H9 (cell line): Measurements from ENCODE around the gene APOBEC3G. TPM values are rescaled to one million over a fixed set of nuclear protein-coding genes. Genes with fewer than 3 reads are reported as not detected.
"Not testable (repeated sequence)": the region's sequence is repeated elsewhere in the genome, so short reads cannot be mapped to it uniquely, and the experiment has no call there.

ENCODE experiments used
- DNase-seq: peaks from one replicate; pipeline ENCODE4 v3.0.0-alpha.2; 2017
- H2AFZ ChIP-seq: one replicate; pipeline ENCODE4 v1.6.1; 2013; ENCODE audit warnings: mild to moderate bottlenecking, low read length, control low read depth, moderate library complexity
- H2AK5ac ChIP-seq: 2 replicates; pipeline ENCODE4 v1.6.1; 2013; ENCODE audit warnings: low read length, control low read depth, mixed read lengths; ENCODE audit not compliant: insufficient read length
- H2BK120ac ChIP-seq: one replicate; pipeline ENCODE4 v1.6.1; 2013; ENCODE audit warnings: low read depth, mild to moderate bottlenecking, low read length, control low read depth, inconsistent platforms; ENCODE audit not compliant: poor library complexity, severe bottlenecking
- H2BK12ac ChIP-seq: 2 replicates; pipeline ENCODE4 v1.6.1; 2013; ENCODE audit warnings: low read length, control low read depth, mixed read lengths, low read depth; ENCODE audit not compliant: insufficient read length
- H2BK15ac ChIP-seq: 2 replicates; pipeline ENCODE4 v1.6.1; 2013; ENCODE audit warnings: low read depth, low read length, control low read depth
- H2BK20ac ChIP-seq: one replicate; pipeline ENCODE4 v1.6.1; 2013; ENCODE audit warnings: low read depth, mild to moderate bottlenecking, low read length, control low read depth, inconsistent platforms; ENCODE audit not compliant: poor library complexity, severe bottlenecking
- H2BK5ac ChIP-seq: 2 replicates; pipeline ENCODE4 v1.6.1; 2013; ENCODE audit warnings: low read length, control low read depth, mixed read lengths; ENCODE audit not compliant: insufficient read length
- H3K14ac ChIP-seq: 2 replicates; pipeline ENCODE4 v1.6.1; 2013; ENCODE audit warnings: low read length, control low read depth; ENCODE audit not compliant: insufficient read depth
- H3K18ac ChIP-seq: 2 replicates; pipeline ENCODE4 v1.6.1; 2013; ENCODE audit warnings: low read depth, mild to moderate bottlenecking, mixed read lengths, low read length, control low read depth; ENCODE audit not compliant: insufficient read length
- H3K23ac ChIP-seq: 2 replicates; pipeline ENCODE4 v1.6.1; 2013; ENCODE audit warnings: low read length, control low read depth, mixed read lengths, low read depth; ENCODE audit not compliant: insufficient read length
- H3K23me2 ChIP-seq: 2 replicates; pipeline ENCODE4 v1.6.1; 2013; ENCODE audit warnings: low read depth, mild to moderate bottlenecking, mixed read lengths, low read length, control low read depth; ENCODE audit not compliant: insufficient read length, poor library complexity, severe bottlenecking
- H3K27ac ChIP-seq: 2 replicates; pipeline ENCODE4 v1.5.1; 2013; ENCODE audit warnings: low read length, control low read depth, mixed read lengths, low read depth; ENCODE audit not compliant: insufficient read length
- H3K27me3 ChIP-seq: 2 replicates; pipeline ENCODE4 v1.6.1; 2013; ENCODE audit warnings: low read length, control low read depth, inconsistent platforms; ENCODE audit not compliant: insufficient read depth
- H3K4ac ChIP-seq: 2 replicates; pipeline ENCODE4 v1.6.1; 2013; ENCODE audit warnings: low read depth, mild to moderate bottlenecking, control low read depth, inconsistent platforms, low read length, moderate library complexity
- H3K4me1 ChIP-seq: 2 replicates; pipeline ENCODE4 v1.6.1; 2013; ENCODE audit warnings: low read length, control low read depth, inconsistent platforms; ENCODE audit not compliant: insufficient read depth
- H3K4me2 ChIP-seq: 2 replicates; pipeline ENCODE4 v1.6.1; 2013; ENCODE audit warnings: low read length, control low read depth, mixed read lengths; ENCODE audit not compliant: insufficient read length, insufficient read depth
- H3K56ac ChIP-seq: 2 replicates; pipeline ENCODE4 v1.6.1; 2013; ENCODE audit warnings: low read depth, mild to moderate bottlenecking, mixed read lengths, low read length, control low read depth; ENCODE audit not compliant: insufficient read length
- H3K79me1 ChIP-seq: 2 replicates; pipeline ENCODE4 v1.6.1; 2013; ENCODE audit warnings: low read depth, mild to moderate bottlenecking, moderate library complexity, low read length, control low read depth, inconsistent platforms; ENCODE audit not compliant: insufficient read depth, poor library complexity, severe bottlenecking
- H3K79me2 ChIP-seq: 2 replicates; pipeline ENCODE4 v1.6.1; 2013; ENCODE audit warnings: low read length, control low read depth, inconsistent platforms; ENCODE audit not compliant: insufficient read depth
- H3K9ac ChIP-seq: 2 replicates; pipeline ENCODE4 v1.6.1; 2013; ENCODE audit warnings: low read length, control low read depth, mixed read lengths; ENCODE audit not compliant: insufficient read length; ENCODE audit errors: extremely low read depth
- H3K9me3 ChIP-seq: one replicate; pipeline ENCODE4 v1.6.1; 2013; ENCODE audit warnings: low read depth, low read length, inconsistent platforms; ENCODE audit not compliant: control insufficient read depth
- H3T11ph ChIP-seq: one replicate; pipeline ENCODE4 v1.6.1; 2013; ENCODE audit warnings: mild to moderate bottlenecking, low read length, control low read depth, inconsistent platforms
- H4K20me1 ChIP-seq: one replicate; pipeline ENCODE4 v1.6.1; 2013; ENCODE audit not compliant: control insufficient read depth, insufficient read length, insufficient read depth
- H4K5ac ChIP-seq: 2 replicates; pipeline ENCODE4 v1.6.1; 2013; ENCODE audit warnings: low read depth, mild to moderate bottlenecking, mixed read lengths, low read length, control low read depth; ENCODE audit not compliant: insufficient read length
- H4K8ac ChIP-seq: replicated peaks from 2 replicates; pipeline ENCODE4 v1.6.1; 2013; ENCODE audit warnings: low read length, control low read depth, mixed read lengths, low read depth; ENCODE audit not compliant: insufficient read length
- H4K91ac ChIP-seq: 2 replicates; pipeline ENCODE4 v1.6.1; 2013; ENCODE audit warnings: low read depth, mild to moderate bottlenecking, moderate library complexity, mixed read lengths, low read length, control low read depth; ENCODE audit not compliant: insufficient read length
- H3K27ac Mint-ChIP-seq, 3 experiments: 2 replicates in 2 of 3; 3 replicates in 1 of 3; pipeline ENCODE4 v1.8.0; 2020 to 2021; ENCODE audit warnings: mixed read lengths in 3 of 3, mild to moderate bottlenecking in 1 of 3, moderate library complexity in 1 of 3
- H3K27me3 Mint-ChIP-seq: 2 replicates; pipeline ENCODE4 v1.8.0; 2021; ENCODE audit warnings: low read depth, mild to moderate bottlenecking, moderate library complexity, mixed read lengths
- H3K36me3 Mint-ChIP-seq, 3 experiments: 2 replicates in 2 of 3; 3 replicates in 1 of 3; pipeline ENCODE4 v1.8.0; 2020 to 2021; ENCODE audit warnings: low read depth in 3 of 3, mixed read lengths in 3 of 3; ENCODE audit not compliant: insufficient read depth in 1 of 3
- H3K4me1 Mint-ChIP-seq, 2 experiments: 2 replicates each; pipeline ENCODE4 v1.8.0; 2020; ENCODE audit warnings: mixed read lengths in 2 of 2
- H3K4me3 Mint-ChIP-seq, 2 experiments: 2 replicates in 1 of 2; 3 replicates in 1 of 2; pipeline ENCODE4 v1.8.0; 2020 to 2021; ENCODE audit warnings: mild to moderate bottlenecking in 2 of 2, mixed read lengths in 2 of 2, moderate library complexity in 1 of 2
- H3K9me3 Mint-ChIP-seq, 2 experiments: 2 replicates in 1 of 2; 3 replicates in 1 of 2; pipeline ENCODE4 v1.8.0; 2020; ENCODE audit warnings: mild to moderate bottlenecking in 2 of 2, mixed read lengths in 2 of 2, moderate library complexity in 1 of 2
- WGBS: extraction: QIAGEN DNeasy Blood & Tissue Kit; methylation state at CpG from one replicate; pipeline ENCODE4 v1.1.7; 2013; ENCODE audit warnings: missing lambda C conversion rate, low lambda C conversion rate, mixed read lengths; ENCODE audit not compliant: insufficient read length; ENCODE audit errors: extremely low coverage; 5-methylcytosine and 5-hydroxymethylcytosine counted together
- total RNA-seq: library from RNA; stranded (reverse); gene quantifications from 2 replicates; pipeline ENCODE4 v1.2.1, GENCODE V29; 2021

APOBEC3G gene
- total RNA-seq, 1 experiment from 2014 or later = 2.4 TPM

- not testable (repeated sequence) for H4K91ac ChIP-seq, H3K4ac ChIP-seq, H3K79me1 ChIP-seq, H3K79me2 ChIP-seq, H3K4me2 ChIP-seq, H3K27ac ChIP-seq, H3K27me3 Mint-ChIP-seq, H3T11ph ChIP-seq, H4K8ac ChIP-seq, H4K20me1 ChIP-seq, H2BK120ac ChIP-seq, H3K9me3 Mint-ChIP-seq, H3K9ac ChIP-seq, H4K5ac ChIP-seq, H2AFZ ChIP-seq, H3K56ac ChIP-seq, H3K9me3 ChIP-seq, H2BK15ac ChIP-seq, H2BK5ac ChIP-seq, H3K27me3 ChIP-seq, H3K36me3 Mint-ChIP-seq, H2BK20ac ChIP-seq, H2AK5ac ChIP-seq, H3K23me2 ChIP-seq, H3K4me1 ChIP-seq, H3K23ac ChIP-seq
- peak overlapping the region; percentile 74; the same call in 1 of the 2 replicates for H3K14ac ChIP-seq
- DNase-seq = peak; percentile 81
- no CpG with 5 or more reads among the region's 18 CpGs for WGBS
- peak overlapping the region; percentile 76 to 96 (median 95); a peak in 5 of 7 replicates for H3K27ac Mint-ChIP-seq
- peaks cover 30 to 41% of the 10 kb centered on the region in 2 experiments for H3K4me1 Mint-ChIP-seq
- peak overlapping the region; percentile 45 to 51; a peak in 3 of 5 replicates for H3K4me3 Mint-ChIP-seq
- peak overlapping the region; percentile 8 for H2BK12ac ChIP-seq
- H3K18ac ChIP-seq = peak overlapping the region; percentile 91
These were observed 25.1 kb upstream of the APOBEC3G start for GRCh38 chr22:39051844-39052495.
